Cerebellar cortex (tissue), 1 donor: ENCODE results near the gene SUCLA2.
"Not testable (repeated sequence)": the region's sequence is repeated elsewhere in the genome, so short reads cannot be mapped to it uniquely, and the experiment has no call there.

Source experiments
- DNase-seq: peaks from one replicate; pipeline ENCODE4 v3.0.0-alpha.2; 2015; ENCODE audit warnings: low spot score

SUCLA2 gene

DNA sequence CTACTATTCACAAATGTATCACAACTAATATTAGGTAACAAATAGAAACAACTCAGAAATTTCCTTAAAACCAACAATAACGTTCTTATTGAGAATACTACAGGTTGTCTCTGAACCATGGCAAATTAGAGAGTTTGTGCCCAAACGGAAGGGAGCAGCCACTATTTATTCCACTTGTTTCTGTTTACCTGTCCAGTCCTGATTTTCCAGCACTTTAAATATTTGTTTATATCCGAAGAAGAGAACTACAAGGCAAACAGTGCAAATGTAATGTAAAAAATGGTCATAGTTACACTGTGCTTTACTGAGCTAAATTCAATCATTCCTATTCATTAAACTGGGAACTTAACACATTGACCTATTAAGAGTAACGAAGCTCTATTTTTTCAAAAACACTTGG lies 9.2 kb downstream of the SUCLA2 start:
- DNase-seq, result no peak

DNA sequence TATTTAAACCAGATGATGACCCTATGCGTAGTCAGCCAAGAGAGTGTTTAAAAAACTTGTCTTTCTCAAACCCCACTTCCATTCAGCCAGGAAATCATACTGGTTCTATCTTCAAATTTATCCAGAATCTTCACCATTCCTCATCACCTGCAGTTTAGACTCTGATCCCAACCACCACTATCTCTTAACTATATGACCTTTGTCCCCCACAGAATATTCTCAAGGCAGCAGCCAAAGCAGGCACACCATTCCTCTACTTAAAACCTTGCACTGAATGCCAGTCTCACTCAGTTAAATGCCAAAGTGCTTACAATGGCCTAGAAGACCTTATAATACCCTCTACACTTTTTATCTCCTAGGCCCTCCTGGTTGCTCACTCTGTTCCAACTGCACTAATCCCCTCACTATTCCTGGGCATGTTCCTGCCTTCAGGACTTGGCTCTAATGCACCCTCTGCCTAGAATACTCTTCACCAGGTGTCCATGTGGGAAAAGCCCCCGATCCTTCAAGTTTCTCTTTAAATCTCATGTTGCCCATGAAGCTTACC lies 10.1 kb downstream of the SUCLA2 start:
- DNase-seq, result no peak

DNA sequence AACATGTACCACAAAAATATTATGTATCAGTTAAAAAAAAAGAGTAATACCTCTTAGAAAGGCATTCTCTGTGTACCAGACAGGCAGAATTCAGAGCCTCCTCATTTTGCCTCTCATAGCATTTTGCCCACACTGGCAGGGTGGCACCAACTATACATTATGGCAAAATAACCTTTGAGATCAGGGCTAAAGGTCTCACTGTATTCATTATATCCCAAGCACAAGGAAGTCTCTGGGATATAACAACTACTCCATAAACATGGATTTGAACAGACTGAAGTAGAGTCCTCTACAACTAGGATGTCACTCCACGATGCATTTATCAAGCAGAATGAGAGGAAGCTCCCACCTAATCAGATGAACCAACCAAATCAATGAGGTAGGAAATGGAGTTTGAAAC lies 10.6 kb downstream of the SUCLA2 start:
- DNase-seq, result no peak

DNA sequence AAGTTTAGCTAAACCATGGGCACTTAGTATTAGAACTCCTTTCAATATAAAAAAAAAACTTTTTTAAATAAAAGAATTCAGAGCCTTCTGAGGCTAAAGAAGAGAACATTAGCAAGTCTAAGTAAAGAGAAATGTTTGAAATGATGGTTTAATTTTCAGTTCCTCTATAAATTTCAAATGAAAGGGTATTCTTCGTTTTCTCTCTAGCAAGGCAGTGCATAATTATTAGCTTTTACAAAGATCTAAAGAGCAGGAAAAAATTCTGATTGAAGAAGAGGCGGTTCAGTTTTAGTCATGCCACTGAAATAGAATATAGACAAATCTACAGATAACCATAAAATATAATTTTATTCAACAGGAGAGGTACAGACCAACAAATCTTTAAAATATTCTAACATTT lies 18.0 kb downstream of the SUCLA2 start:
- no peak for DNase-seq

DNA sequence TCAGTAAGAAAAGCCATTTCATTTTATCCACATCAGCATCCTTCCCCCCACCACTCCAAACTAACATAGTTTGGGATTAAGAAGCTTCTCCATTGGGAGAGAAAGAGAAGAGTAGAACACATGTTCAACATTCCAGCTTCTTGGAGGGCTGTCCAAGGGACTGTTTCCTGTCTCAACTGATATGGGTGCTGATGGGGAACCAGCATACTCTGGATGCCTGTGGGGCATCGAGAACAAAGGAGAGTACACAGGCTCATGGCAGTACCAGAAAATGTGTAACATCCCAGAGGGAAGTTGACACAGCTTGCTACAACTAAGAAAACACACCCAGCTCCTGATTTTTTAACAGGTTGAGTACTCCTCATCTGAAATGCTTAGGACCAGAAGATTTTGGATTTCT lies 24.7 kb downstream of the SUCLA2 start:
- no peak for DNase-seq

DNA sequence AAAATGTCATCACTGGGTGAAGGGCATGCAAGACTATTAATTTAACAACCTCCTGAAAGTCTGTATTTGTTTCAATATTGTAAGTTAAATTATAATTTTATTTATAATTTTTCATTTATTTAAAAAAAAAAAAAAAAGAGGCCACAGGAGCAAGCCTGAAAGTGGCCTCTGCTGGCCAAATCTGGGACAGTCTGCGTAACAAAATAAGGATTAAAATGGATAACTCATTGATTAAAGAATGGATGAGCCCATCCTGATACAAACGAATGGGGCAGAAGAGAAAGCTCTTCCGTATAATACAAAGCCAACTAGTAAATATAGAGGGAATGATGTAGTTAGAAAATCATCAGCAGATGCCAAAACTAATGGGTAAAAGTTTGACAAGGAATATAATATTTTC lies 36.2 kb downstream of the SUCLA2 start:
- no peak for DNase-seq

DNA sequence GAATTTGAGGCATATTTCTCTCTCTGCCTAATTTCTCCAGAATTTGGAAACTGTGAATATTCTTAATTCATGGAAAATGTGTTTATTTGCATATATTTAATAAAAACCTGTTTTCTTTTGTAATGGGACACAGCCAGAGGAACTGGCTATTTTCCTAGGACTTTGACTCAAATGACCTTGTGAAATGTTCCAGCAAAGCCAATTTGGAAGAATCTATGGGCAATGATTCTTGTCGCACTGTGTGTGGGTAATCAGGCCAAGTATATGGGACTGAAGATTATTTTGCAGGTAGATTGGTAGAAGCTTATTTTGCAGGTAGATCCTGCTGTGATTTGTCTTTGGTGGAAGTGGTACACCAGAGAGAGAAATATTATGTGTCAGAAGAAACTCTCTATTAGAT lies 38.8 kb downstream of the SUCLA2 start:
- DNase-seq, result no peak

DNA sequence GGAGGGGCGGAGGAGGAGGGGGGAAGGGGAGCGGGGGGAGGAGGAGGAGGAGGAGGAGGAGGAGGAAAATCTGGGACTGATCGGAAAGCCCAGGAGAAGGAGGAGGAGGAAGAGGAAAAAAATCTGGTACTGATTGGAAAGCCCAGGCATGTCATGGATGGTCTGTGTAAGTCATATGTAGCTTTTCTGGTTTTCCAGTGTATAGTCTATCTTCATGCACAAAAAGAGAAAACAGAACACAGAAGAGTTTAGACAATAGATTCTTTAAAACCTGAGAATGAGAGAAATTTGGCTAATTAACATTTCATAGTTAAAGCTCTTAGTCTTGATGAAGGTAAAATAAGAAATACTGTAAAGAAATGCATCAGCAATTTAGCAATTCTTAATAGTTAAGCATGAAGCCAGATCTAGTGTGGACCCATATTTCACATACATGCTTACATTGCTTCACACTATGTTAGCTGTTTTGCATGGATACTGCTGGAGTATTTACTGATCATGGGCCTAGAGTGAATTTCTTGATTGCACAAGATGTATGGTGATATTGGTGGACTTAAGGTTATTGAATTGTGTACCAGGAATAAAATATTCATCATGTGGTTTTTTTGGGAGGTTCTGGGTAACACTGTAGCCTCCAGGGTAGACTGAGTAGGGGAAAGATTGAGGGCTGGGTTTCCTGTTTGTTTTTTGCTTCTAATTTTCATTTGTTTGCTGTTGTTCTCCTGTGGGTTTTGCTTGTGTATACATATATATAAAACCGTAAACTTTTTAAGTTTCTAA lies 41.4 kb downstream of the SUCLA2 start:
- no peak for DNase-seq

DNA sequence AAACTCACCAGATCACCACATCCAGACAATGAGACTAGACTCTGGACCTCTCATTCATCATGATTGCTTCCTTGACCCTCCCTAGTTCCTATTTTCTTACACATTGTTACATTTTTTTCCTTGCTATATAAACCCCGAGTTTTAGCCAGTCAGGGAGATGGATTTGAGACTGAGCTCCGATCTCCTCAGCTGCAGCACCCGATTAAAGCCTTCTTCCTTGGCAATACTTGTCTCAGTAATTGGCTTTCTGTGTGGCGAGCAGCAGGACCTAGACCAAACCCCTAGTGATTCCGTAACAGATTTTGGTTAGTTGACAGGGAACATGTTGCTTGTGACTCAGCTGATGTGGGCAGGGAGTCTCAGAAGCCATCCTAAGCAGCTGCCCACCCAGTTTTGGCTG lies 44.0 kb downstream of the SUCLA2 start:
- no peak for DNase-seq

DNA sequence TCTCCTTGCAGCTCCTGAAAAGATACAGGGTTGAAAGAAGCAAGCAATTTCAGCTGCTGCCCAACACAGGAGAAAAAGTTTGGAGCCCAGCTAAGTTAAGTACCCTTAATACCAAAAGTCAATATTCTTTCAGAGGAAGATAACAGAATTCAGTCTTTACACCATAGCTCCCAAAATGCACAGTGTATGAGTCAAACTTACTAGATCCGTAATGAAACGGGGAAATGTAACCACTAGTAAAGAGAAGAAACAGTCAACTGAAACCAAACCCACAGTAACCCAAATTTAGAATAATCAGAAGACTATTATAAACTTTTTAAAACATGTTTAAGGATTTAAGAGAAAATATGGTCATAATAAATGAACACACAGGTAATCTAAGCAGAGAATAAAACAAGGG lies 45.2 kb downstream of the SUCLA2 start:
- DNase-seq, result no peak

DNA sequence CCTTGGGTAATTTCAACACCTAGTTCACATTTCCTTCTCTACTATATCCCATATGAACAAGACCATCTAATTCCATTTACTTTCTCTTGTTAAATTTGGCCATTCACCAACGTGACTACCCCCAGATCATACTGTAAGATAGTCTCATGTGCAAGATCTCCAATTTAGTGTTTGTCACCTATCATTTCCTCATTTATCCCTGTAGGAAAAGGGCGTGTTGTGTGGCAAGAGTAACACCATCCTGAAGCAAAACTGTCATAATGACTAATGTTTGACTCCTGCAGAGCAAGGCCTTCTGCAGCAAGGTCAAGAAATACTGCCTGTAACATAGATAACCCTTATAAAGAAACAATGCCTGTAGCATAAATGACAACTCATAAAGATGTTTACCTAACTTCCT lies 51.3 kb downstream of the SUCLA2 start:
- no peak for DNase-seq

DNA sequence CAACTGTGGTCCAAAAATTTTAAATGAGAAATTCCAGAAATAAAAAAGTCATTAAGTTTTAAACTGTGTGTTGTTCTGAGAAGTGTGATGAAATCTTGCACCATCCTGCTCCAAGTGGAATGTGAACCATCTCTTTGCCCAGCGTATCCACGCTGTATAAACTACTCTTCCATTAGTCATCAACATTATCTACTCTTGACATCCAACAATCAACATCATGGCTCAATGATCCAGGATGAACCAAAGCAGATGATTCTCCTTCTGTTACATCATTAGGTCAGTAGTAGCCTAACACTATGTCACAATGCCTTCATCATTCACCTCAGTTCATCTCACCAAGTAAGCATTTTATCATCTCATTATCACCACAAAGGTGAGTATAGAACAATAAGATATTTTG lies 55.3 kb downstream of the SUCLA2 start:
- no peak for DNase-seq

DNA sequence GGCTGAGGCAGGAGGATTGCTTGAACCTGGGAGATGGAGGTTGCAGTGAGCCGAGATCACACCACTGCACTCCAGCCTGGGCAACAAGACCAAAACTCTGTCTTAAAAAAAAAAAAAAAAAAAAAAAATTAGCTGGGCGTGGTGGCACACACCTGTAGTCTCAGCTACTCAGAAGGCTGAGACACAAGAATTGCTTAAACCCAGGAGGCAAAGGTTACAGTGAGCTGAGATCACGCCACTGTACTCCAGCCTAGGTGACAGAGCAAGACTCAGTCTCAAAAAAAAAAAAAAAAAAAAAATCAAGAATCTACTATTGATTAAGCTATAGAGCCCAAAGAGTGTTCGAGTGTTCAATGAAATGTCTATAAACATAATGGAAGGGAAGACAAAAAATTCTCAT lies 55.9 kb downstream of the SUCLA2 start:
- not testable (repeated sequence) for DNase-seq

DNA sequence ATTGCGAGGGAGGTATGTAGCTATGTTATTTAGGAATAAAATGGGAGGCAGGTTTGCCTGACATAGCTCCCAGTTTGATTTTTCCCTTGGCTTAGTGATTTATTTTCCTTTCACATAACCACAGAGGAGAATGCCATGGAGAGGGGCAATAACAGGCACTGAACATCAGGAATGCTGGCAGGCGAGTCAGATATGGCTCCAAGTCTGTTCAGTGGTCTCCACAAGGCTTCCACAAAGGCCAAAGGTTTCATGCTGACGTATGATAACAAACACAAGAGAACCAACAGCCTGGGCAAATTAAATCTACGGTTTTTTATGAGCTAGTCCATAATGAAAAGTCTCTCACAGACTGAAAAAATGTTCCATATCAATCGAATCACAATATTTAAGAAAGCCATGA lies 66.7 kb downstream of the SUCLA2 start:
- no peak for DNase-seq

DNA sequence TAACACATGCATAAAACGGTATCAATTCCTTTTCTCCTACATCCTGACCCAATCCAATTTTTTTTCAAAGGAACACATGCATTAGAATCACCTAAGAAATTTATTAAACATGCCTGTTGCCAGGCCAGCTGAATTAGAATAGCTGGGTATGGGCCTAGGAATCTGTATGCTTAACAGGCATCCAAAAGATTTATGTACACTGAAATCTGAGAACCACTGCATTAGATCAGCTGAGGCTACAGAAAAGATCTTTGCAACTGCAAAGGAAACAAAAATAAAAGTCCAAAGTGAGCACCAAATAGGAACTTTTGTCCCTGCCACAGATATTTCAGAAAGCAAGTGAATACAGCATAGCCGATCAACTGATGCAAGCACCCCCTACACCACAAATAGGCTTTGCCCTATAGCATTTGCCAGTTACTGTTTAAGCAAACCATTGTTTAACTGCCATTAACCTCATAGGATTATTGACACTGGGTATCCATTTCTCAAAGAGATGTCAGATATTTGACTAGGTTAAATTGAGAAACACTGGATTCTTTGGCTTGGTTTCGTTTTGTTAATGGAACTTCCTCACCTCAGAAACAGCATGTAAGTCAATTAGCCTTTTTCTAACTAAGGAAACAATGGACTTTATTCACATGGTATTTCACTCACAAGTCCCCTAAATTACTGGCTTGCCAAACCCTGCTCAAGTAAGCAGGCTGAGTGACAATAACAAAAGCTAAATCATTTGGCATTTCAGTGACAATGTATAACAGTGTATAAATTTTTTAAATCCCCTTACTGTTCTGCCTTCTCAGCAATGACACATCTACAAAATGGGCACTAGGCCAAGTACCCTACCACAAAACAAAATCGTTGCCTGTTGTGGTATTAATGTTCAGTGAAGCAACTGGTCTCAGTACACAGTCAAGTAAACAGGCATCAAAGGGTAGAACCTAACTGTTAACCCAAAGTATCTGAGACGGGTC lies 67.8 kb downstream of the SUCLA2 start:
- no peak for DNase-seq

DNA sequence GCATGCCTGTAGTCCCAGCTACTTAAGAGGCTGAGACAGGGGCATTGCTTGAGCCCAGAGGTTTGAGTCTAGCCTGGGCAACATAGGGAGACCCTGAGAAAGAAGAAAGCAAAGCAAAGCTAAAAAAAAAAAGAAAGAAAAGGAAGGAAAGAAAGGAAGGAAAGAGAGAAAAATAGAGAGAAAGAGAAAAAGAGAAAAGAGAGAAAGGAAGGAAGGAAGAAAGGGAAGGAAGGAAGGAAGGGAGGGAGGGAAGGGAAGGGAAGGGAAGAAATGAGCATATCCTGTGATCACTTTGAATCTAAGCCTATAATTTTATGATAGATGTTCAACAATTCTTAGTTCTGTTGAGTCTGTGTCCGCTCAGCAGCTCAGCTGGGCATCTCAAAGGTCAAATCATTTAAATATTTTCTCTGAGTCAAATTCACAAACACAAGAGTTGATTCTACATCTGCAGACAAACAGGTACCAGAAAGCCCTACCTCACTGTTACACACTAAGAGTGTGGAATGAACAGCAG lies 70.4 kb downstream of the SUCLA2 start:
- no peak for DNase-seq

DNA sequence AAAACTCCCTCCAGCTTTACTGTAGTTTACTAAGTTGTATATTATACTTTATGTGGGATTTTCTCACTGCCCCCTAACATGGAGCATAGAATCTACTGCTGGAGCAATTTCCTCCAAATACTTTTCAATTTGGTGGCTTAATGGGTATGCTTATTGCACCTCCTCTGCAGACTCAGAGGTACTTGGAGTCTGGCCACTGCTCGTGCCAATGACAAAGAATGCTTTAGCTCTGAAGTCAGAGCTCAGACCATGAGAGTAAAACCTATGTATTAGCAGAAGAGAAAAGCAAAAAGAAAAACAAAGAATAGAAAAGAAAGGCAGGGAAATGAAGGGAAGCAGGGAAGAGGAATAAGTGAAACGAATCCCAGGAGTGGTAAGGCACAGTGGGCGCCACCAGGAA lies 71.9 kb downstream of the SUCLA2 start:
- no peak for DNase-seq

DNA sequence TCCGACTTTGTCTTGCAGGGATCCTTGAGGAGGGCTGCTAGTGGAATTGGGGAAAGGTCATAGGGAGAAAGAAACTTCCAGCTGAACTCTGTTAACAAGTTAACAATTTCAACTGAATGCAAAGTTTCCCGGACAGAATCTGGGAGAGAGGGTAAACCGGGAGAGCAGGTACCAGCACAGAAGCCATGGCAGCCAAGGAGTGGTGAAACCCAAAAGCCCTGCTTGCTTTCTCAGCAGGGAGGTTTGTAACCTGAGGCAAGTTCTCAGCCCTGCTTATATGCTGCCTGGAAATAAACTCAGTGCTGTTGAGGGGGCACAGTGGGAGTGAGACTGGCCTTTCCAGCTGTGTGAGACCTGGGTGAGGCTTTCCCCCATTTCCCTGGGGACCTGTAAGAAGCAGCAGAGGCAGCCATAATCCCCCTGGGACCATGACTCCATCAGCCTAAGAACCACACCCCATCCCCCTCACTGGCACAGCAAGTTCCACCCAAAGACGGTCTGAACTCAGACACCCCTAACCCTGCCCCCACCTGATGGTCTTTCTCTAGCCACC lies 84.0 kb downstream of the SUCLA2 start:
- DNase-seq, result no peak

DNA sequence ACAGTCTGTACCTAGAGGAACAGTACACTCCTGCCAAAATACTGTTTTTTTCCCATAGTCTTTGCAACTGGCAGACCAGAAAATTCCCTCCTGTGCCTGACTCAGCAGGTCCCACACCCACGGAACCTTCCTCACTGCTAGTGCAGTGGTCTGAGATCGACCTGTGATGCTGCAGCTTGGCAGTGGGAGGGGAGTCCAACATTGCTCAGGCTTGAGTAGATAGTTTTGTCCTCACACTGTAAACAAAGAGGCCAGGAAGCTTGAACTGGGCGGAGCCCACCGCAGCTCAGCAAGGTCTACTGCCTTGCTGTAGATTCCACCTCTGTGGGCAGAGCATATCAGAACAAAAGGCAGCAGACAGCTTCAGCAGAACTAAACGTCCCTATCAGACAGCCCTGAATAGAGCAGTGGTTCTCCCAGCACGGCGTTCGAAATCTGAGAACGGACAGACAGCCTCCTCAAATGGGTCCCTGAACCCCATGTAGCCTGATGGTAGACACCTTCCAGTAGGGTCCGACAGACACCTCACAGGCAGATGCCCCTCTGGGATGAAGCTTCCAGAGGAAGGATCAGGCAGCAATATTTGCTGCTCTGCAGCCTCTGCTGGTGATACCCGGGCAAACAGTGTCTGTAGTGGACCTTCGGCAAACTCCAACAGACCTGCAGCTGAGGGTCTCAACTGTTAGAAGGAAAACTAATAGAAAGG lies 92.7 kb downstream of the SUCLA2 start:
- DNase-seq, result no peak

DNA sequence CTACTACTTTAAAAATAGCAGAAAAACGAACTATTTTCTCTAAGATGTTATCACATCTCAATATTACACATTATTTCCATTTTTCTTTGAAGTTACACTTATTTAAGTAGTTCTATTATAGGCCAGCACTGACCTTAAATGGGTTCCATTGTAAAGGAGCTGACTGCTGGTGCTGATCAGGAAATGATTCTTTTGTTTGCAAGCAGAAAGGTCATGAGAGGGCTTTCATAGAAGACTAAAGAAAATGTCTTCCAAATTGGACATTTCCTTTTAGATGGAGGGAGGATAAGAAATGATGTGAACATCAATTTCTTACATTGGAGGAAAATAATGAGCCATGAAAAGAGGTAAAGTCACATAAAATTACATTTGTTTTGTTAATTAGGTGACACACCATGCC lies 96.2 kb downstream of the SUCLA2 start:
- DNase-seq, result no peak

DNA sequence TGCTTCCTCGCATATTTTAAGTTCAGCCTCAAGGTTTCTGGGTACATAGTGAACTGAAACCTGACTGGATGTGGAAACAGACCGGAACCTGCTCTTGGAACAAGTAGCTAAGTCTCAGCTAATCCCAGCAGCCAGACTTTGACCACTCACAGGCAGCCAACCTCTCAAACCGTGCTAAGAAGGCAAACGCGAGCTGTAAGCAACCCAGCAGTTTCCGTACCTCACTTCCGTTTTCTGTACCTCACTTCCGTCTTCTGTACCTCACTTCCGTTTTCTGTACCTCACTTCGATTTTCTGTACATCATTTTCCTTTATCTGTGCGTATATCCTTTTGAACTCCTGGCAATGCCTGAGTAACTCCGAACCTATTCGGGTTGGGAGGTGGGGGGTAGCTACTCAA lies 96.8 kb downstream of the SUCLA2 start:
- DNase-seq, result no peak

DNA sequence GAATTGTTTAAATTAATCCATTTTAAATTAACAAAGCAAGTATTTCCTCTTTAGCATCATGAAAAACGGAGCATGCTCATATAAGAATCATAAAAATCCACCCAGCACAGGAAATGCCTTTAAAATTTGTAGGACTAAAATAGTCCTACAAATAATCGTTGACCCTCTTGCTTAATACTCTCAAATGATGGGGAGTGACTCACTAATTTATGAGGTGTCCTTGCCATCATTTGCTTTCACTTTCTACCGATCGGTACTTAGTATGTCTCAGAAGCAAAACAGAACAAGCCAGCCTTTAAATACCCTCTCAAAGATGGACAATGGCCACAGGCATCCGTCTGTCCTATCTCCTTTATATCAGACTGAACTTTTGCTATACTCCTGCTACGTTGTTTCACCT lies 97.2 kb downstream of the SUCLA2 start:
- DNase-seq, result no peak
